HG03280 (cell line): ENCODE results near the gene DHX29.
A peak's percentile ranks its signal among the peaks of the same experiment; 100 is the strongest.

Experiments
- ATAC-seq: cut with Tn5 transposase; IDR thresholded peaks from one replicate; pipeline ENCODE4 v1.9.1; 2021; ENCODE audit warnings: mild to moderate bottlenecking, moderate library complexity; ENCODE audit not compliant: unreplicated experiment

The DHX29 gene, protein sequence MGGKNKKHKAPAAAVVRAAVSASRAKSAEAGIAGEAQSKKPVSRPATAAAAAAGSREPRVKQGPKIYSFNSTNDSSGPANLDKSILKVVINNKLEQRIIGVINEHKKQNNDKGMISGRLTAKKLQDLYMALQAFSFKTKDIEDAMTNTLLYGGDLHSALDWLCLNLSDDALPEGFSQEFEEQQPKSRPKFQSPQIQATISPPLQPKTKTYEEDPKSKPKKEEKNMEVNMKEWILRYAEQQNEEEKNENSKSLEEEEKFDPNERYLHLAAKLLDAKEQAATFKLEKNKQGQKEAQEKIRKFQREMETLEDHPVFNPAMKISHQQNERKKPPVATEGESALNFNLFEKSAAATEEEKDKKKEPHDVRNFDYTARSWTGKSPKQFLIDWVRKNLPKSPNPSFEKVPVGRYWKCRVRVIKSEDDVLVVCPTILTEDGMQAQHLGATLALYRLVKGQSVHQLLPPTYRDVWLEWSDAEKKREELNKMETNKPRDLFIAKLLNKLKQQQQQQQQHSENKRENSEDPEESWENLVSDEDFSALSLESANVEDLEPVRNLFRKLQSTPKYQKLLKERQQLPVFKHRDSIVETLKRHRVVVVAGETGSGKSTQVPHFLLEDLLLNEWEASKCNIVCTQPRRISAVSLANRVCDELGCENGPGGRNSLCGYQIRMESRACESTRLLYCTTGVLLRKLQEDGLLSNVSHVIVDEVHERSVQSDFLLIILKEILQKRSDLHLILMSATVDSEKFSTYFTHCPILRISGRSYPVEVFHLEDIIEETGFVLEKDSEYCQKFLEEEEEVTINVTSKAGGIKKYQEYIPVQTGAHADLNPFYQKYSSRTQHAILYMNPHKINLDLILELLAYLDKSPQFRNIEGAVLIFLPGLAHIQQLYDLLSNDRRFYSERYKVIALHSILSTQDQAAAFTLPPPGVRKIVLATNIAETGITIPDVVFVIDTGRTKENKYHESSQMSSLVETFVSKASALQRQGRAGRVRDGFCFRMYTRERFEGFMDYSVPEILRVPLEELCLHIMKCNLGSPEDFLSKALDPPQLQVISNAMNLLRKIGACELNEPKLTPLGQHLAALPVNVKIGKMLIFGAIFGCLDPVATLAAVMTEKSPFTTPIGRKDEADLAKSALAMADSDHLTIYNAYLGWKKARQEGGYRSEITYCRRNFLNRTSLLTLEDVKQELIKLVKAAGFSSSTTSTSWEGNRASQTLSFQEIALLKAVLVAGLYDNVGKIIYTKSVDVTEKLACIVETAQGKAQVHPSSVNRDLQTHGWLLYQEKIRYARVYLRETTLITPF (N-terminal part only)

DNA sequence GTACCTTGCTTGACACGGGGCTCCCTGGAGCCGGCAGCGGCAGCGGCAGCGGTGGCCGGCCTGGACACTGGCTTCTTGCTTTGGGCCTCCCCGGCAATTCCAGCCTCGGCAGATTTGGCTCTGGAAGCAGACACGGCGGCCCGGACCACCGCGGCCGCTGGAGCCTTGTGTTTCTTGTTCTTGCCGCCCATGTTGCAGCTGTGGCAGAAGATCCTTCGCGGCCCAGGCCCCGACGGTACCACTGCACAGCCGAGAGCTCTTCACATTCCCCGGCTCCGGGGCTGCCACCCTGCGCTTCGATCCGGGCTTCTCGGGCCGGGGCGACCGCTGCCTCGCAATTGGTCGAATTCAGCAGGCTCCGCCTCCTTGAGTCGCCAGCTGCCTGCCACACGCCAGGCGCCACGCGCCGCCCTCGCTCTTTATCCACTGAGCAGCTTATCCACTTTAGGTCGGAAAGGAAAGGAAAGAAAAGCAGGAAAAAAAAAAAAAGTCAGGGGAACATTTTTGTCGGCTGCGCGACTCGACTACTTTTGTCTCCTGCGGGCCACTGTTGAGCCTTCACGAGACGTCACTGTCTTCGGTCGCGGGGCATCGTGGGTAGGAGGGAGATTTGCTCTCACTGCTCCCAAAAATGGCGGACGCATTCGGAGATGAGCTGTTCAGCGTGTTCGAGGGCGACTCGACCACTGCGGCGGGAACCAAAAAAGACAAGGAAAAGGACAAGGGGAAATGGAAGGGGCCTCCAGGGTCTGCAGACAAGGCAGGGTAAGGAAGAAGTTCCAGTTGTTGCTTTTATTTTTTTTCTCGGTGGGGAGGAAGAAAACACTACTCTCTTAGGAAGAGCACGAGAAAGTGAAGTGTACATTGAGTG lies at the start of gene DHX29, which contains the start of gene MTREX:
TSS of gene DHX29 (minus strand) at position 312 of the 871 bp plus-strand sequence. CDS start at position 191, 121 bp downstream.
TSS of gene MTREX (plus strand) at position 607 of the 871 bp plus-strand sequence. CDS start at position 632, 25 bp downstream.
- peak; percentile 93 for ATAC-seq

DNA sequence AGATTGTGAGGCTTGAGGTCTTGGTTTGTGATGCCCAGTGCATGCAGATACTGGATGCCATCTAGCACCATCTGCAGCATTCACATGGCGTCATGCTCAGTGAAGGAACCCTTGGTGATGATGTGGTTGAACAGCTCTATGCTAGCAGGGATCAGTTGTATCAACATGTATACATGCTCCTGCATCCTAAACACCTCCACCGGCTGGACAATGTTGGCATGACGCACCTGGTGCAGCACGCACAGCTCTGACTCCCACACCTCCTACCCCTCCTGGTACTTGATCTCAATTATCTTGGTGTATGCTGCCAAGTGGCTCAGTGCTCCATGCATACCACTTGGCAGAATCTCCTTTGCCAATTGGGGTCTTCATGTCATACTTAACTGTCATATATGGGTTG lies 49.4 kb upstream of the DHX29 start:
- no peak for ATAC-seq

DNA sequence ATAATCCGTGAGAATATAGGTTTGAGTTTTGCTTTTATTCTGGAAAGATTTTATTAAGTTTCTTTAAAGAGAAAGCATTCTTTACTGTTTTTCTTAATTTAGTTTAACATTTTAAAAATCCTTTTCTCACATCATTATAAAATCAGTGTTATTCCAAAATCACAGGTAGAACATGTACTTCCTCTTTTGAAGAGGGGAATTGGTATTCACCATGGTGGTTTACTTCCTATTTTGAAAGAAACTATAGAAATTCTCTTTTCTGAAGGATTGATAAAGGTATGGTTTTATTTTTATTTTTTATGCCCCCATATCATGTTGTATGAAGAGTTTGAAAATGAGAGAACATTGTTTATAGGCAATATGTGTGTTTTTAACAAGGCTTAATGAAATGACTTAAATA lies 43.3 kb upstream of the DHX29 start:
- ATAC-seq: no peak

DNA sequence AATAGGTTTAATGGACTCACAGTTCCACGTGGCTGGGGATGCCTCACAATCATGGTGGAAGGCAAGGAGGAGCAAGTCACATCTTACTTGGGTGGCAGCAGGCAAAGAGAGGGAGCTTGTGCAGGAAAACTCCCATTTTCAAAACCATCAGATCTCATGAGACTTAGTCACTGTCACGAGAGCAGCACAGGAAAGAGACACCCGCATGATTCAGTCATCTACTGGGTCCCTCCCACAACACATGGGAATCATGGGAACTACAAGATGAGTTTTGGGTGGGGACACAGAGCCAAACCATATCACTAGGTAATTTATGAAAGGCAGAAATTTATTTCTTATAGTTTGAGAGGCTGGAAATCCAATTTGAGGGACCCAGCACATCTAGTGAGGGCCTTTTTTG lies 40.3 kb upstream of the DHX29 start:
- no peak for ATAC-seq

DNA sequence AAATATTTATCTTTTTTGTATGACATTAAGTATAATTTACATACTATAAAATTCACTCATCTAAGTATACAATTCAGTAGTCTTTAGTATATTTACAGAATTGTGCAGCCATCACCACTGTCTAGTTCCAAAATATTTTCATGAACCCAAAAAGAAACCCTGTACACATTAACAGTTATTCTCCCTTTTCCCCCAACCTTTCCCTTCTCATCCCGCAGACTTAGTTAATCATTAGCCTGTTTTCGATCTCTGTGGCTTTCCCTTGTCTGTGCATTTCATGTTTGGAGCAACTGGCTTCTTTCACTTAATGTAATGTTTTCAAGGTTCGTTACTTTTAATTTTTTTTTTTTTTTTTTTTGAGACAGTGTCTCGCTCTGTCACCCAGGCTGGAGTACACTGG lies 37.8 kb upstream of the DHX29 start:
- ATAC-seq: no peak

DNA sequence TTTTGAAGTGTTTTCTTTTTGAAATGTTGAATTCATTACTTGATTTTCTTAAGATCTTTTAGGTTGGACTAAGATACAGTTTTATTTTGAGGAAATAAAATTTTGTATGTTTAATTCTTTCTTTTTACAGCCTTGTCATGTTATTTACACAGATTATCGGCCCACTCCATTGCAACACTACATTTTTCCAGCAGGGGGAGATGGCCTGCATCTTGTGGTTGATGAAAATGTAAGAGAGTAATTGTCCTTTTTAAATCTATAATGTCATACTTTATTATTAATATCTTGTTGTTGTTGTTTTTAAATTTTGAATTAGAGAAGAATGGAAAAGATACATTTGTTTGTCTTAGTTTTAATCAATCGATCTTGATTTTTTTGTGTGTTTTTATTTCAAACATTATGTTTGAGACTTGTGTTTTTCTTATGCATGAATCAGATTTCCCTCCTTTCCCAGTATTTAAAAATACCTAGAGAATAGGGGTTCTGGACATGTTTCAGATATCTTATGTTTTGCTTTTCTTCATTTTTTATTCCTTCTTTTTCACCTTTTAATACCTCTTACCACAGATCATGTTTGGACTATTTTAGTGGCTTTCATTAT lies 37.0 kb upstream of the DHX29 start:
- ATAC-seq: no peak

DNA sequence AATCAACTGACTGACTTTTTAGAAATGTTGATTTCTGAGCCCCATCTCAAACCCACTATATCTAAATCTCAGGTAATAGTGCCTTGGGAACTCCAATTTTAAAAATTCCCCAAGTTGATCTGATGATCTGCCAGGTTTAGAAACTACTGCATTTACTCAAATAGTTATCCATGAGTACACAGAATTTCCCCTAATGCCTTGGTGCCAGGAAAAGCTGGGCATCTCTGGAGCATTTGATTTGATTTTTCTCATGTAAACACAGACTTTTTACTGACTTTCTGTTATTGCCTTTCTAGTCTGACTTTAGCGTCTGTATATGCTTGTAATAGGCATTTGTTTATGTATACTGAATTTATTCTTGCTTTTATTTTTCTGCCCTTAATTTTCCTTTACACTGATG lies 36.1 kb upstream of the DHX29 start:
- ATAC-seq: no peak

DNA sequence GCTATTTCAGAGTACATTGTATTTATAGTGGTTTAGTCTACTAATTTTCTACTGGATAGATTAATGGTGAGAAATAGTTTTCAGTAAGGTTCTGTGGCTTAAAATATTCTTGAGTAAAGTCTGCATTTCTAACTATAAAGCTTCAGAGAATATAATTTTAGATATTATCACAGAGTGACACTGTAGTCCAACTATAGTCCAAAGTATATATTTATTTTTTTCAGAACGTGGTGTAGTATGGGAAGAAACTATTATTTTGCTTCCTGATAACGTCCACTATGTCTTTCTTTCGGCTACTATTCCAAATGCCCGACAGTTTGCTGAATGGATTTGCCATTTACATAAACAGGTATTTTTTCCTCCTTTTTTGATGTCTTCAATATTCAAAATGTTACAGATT lies 35.6 kb upstream of the DHX29 start:
- ATAC-seq: no peak

DNA sequence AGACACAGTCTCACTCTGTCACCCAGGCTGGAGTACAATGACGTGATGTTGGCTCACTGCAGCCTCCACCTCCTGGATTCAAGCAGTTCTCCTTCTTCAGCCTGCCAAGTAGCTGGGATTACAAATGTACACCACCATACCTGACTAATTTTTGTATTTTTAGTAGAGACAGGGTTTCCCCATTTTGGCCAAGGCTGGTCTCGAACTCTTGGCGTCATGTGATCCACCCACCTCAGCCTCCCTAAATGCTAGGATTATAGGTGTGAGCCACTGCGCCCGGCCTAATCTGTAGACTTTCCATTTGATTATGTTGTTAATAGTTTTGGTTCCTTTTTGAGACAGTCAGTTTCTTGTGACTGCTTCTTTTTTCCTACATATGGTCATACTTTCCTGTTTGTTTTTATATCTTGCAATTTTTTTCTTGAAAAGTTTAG lies 31.3 kb upstream of the DHX29 start:
- ATAC-seq: peak; percentile 61

DNA sequence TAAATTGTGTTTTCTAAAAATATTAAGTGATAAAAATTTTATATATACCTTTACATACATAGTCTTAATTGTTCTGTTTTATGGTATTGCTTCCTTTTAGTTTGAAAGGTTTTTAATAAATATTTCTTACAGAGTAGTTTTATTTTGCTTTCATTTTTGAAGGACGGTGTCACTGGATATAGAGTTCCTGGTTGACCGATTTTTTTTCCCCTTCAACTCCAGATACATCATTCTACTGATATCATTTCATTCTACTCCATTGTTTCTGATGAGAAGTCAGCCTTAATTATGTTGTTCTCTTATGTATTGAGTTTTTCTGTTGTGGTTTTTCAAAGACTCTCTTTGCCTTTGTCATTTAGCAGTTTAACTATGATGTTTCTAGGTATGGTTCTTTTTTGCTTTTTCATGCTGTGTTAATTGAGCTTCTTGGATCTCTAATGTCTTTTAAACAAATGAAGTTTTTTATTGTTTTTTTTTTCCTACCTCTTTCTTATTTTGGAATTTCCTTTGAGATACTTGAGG lies 30.7 kb upstream of the DHX29 start:
- no peak for ATAC-seq

DNA sequence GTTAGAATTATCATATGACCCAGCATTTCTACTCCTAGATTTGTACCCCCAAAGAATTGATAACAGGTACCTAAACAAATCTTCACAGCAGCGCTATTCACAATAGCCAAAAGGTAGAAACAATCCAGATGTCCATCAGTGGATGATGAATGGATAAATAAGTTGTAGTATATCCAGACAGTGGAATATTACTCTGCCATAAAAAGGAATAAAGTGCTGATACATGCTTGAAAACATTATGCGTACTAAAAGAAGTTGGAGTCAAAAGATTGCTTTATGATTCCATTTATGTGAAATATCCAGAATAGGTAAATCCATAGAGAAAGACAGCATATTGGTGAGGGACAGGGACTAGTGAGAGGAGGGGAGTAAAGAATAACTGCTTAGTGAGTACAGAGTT lies 26.3 kb upstream of the DHX29 start:
- no peak for ATAC-seq

DNA sequence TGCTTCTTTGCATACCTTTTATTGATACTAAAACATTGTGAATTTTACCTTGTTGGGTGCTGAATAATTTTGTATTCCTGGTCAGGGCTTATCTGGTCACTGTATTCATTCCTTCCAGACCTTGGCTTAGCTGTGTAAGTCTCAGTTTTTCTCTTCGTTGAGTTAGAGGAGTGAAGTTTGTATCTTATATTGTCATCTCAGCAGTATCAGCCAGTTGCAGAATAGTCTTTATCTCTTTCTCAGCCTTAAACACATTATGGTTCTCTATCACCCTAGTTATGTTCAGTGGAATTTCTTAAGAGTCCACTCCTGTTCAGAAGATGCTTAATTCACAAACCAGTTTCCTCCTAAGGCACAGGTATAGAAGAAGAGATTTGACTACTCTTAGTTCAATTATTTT lies 25.5 kb upstream of the DHX29 start:
- no peak for ATAC-seq

DNA sequence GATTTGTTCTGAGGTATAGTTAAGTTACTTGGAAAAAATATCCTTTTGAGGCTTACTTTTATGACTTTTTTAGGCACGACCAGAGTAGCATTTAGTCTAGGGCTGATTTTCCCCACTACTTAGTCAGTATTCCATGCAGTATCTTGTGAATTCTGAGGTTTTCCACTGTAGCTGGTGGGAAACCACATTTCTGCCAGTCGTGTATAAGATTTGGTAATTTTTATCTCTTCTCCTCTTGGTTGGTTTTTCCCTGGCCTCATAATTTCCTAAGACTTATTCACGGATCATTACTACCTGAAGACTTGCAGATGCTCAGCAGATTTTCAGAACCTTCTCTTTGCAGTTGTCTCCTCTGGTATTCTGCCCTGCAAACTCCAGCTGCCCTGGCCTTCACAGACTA lies 23.8 kb upstream of the DHX29 start:
- ATAC-seq: no peak

DNA sequence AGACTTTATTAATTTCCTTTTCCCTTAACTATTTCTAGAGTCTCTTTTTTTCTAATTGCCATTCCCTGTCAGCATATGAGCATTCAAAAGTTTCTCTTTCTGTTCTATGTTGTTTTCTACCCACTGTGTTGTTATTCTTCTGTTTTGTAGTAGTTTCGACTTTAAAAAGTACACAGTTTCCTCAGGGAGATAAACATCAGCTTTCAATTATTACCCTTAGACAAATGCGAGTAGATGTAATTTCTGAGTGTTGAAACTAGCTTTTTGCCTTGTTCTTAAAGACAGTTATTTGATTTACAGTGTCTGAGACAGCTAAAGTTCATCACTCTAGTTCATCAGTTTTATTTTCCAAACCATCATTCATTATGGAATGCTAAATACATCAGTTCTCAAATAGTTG lies 19.8 kb upstream of the DHX29 start:
- ATAC-seq: no peak

DNA sequence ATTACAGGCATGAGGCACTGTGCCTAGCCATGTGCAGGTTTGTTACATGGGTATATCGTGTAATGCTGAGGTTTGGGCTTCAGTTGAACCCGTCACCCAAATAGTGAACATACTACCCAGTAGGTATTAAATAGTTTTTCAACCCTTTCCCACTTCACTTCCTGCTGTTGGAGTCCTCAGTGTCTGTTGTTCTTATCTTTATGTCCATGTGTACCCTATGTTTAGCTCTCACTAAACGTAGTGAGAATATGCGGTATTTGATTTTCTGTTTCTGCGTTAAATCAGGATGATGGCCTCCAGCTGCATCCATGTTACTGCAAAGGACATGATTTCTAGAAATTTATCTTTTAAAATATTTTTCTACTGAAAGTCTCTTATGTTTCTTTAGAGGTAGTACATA lies 18.1 kb upstream of the DHX29 start:
- ATAC-seq: no peak

DNA sequence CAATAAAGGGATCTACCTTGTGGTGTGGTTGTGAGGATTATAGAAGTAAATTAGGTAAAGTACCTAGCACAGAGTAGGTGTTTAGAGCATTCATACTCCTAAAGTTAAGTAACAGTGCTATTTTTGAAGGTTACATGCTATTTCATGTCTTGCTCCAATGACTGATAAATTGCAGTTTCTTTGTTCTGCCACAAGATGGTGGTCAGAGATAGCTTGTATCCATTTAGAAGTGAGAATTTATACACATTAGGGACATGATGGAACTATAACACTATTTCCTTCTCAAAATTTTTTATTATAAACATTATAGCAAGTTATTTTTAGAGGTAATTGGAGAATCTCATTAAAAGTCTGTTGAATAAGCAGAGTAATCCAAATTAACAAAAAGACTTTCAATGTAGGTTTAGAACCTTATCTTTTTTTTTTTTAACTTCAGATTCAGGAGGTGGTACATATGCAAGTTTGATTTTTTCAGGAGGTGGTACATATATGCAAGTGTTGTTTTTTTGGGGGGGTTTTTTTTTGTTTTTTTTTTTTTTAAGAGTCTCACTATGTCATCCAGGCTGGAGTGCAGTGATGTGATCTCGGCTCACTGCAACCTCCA lies 17.4 kb upstream of the DHX29 start:
- no peak for ATAC-seq

DNA sequence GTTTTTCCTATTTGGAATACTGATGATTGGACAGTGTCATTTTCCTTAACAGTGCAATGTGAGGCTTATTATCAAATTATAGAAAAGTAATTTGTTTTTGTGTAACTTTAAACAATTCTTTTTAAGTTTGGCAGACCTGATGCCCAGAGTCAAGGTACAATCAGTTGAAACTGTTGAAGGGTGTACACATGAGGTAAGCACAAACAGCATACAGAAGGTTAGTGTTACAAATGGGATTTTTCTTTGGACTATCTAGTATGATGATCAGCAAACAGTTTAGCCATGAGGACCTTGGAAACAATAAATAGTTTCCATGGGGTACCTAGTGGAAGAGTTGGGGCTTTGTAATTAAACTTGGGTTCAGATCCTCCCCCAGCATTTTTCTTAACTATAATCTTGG lies 16.5 kb upstream of the DHX29 start:
- ATAC-seq: no peak

DNA sequence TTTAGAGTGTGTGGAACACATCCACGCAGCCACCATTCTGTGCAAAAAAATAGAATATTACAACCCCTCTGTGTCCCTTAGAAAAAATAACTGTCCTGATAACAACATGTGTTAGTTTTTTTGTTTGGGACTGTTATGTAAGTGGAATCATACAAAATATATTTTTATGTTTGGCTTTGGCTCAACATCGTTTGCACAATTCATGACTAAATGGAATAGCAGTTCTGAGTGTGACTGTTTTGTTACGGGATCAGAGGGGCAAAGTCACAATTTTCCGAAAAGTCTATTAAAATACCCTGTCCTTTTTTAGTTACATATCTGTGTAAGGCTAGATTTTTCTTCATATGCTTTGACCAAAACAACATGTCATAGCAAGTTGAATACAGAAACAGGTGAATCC lies 13.1 kb upstream of the DHX29 start:
- no peak for ATAC-seq

DNA sequence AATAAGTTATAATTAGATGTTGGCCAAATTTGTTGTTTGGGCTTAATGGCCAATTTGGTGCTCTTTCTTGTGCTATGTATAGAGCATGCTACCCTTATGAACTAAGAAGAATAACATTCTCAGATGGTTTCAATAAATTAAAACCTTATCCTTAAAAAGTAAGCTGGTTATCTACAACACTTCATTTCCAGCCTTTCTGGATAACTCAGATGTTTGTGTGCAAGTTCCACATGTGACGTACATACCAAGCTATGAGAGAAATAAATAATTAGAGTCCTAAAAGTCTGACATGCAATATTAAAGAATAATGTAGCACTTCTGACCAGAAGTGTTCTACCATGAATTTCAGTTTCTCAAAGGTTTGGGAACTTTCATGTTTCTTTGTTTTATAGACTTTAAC lies 12.0 kb upstream of the DHX29 start:
- no peak for ATAC-seq
